HepG2 (cell line): ENCODE measurements around the gene OR51E1. TPM values are rescaled to one million over a fixed set of nuclear protein-coding genes. Genes with fewer than 3 reads are reported as not detected.

Source experiments
- ATAC-seq: fragments of 200-7000 bp; cut with Tn5 transposase; 3 replicates; pipeline ENCODE4 v1.9.1; 2020; ENCODE audit warnings: mild to moderate bottlenecking, moderate library complexity
- BruUV-seq: library from RNA; stranded (reverse); fragments of 400-500 nt; replicated peaks from 2 replicates; lab custom pipeline; 2021; lab: Mats Ljungman, UMichigan
- CTCF ChIA-PET: fragments of 300-600 bp; formaldehyde crosslinking; extraction: SDS; loops from one replicate; lab custom pipeline; 2021; ENCODE audit warnings: low total read pairs, inconsistent platforms, low intra/inter-chr PET ratio; lab: Yijun Ruan, JAX
- POLR2A ChIA-PET: fragments of 350-600 bp; sonication (Branson Sonifier 250); formaldehyde crosslinking; loops from one replicate; lab custom pipeline; 2020; ENCODE audit warnings: antibody characterized with exemption, inconsistent platforms; lab: Yijun Ruan, JAX
- DNase-seq: peaks from one replicate; pipeline ENCODE4 v3.0.0-alpha.2; 2015; ENCODE audit warnings: low spot score
- FAIRE-seq: peaks from 3 replicates; lab custom pipeline; 2011; peaks lifted over from hg19 to GRCh38; lab: Jason Lieb, UNC
- H2AFZ ChIP-seq: one replicate; pipeline ENCODE4 v1.6.1; 2011; ENCODE audit warnings: low read length, inconsistent platforms
- H3K27ac ChIP-seq: fragments of 300-600 bp; 3 replicates; pipeline ENCODE4 v1.8.0; 2011; ENCODE audit warnings: mixed run types, mild to moderate bottlenecking, mixed read lengths, low read length, inconsistent platforms; ENCODE audit not compliant: insufficient read depth; ENCODE audit errors: extremely low read length
- H3K27me3 ChIP-seq, 2 experiments: fragments of 200-600 bp in 1 of 2; 2 replicates in 1 of 2; 3 replicates in 1 of 2; pipeline versions ENCODE4 v1.6.0 to v1.8.0; 2011; ENCODE audit warnings: low read length in 2 of 2, mild to moderate bottlenecking in 2 of 2, moderate library complexity in 2 of 2, inconsistent platforms in 1 of 2; ENCODE audit not compliant: insufficient read depth in 2 of 2, control insufficient read depth in 1 of 2
- H3K36me3 ChIP-seq, 2 experiments: fragments of 200-600 bp in 1 of 2; replicated peaks in 1 of 2; 2 replicates in 1 of 2; 3 replicates in 1 of 2; pipeline versions ENCODE4 v1.5.1 to v1.8.0; 2011; ENCODE audit warnings: low read length in 2 of 2, inconsistent platforms in 1 of 2; ENCODE audit not compliant: insufficient read depth in 2 of 2, control insufficient read depth in 1 of 2
- H3K4me1 ChIP-seq: 2 replicates; pipeline ENCODE4 v1.5.1; 2012; ENCODE audit warnings: low read length, inconsistent platforms; ENCODE audit not compliant: insufficient read depth
- H3K4me2 ChIP-seq: 2 replicates; pipeline ENCODE4 v1.6.0; 2011; ENCODE audit warnings: low read depth, low read length, inconsistent platforms
- H3K4me3 ChIP-seq, 3 experiments: fragments of 200-600 bp in 1 of 3; sonication (generic), shearing (Covaris generic) in 1 of 3; replicated peaks in 1 of 3; 2 replicates each; pipeline ENCODE4 v1.5.1; 2011 to 2016; ENCODE audit warnings: low read length in 3 of 3, inconsistent platforms in 2 of 3, low read depth in 2 of 3, mild to moderate bottlenecking in 2 of 3, control low read depth in 1 of 3, mixed read lengths in 1 of 3; ENCODE audit not compliant: insufficient read depth in 1 of 3
- H3K79me2 ChIP-seq: one replicate; pipeline ENCODE4 v1.6.1; 2011; ENCODE audit warnings: low read length, inconsistent platforms; ENCODE audit not compliant: insufficient read depth
- H3K9ac ChIP-seq: 2 replicates; pipeline ENCODE4 v1.6.0; 2011; ENCODE audit warnings: mild to moderate bottlenecking, low read depth, low read length, inconsistent platforms; ENCODE audit not compliant: insufficient read depth
- H3K9me3 ChIP-seq: 2 replicates; pipeline ENCODE4 v1.5.1; 2012; ENCODE audit warnings: mild to moderate bottlenecking, low read length
- H4K20me1 ChIP-seq: 2 replicates; pipeline ENCODE4 v1.6.0; 2011; ENCODE audit warnings: inconsistent platforms, mild to moderate bottlenecking, low read length, moderate library complexity; ENCODE audit not compliant: insufficient read depth
- IKZF1 ChIP-seq: fragments of 450-650 bp; IDR thresholded peaks from 2 replicates; pipeline ENCODE4 v1.7.1; 2016
- PAF1 ChIP-seq: IDR thresholded peaks from 2 replicates; pipeline ENCODE4 v1.6.1; 2016; ENCODE audit warnings: missing genetic modification reagents, missing compliant biosample characterization
- SETDB1 ChIP-seq: sonication (generic); formaldehyde crosslinking; IDR thresholded peaks from 2 replicates; pipeline ENCODE4 v1.5.1; 2020; ENCODE audit warnings: missing genetic modification reagents, mild to moderate bottlenecking, borderline replicate concordance
- SMAD3 ChIP-seq: sonication (generic); formaldehyde crosslinking; IDR thresholded peaks from 2 replicates; pipeline ENCODE4 v1.4.0; 2020; ENCODE audit warnings: missing genetic modification reagents
- U2AF2 ChIP-seq: fragments of 200-400 bp; formaldehyde crosslinking; IDR thresholded peaks from 2 replicates; pipeline ENCODE4 v1.6.1; 2017; ENCODE audit warnings: low read depth, mild to moderate bottlenecking, low read length
- ZNF256 ChIP-seq: sonication (generic); formaldehyde crosslinking; conservative IDR thresholded peaks from 2 replicates; pipeline ENCODE4 v1.4.0; 2020; ENCODE audit warnings: missing genetic modification reagents
- ZNF496 ChIP-seq: sonication (generic); formaldehyde crosslinking; IDR thresholded peaks from 2 replicates; pipeline ENCODE4 v1.8.1; 2023; ENCODE audit warnings: mild to moderate bottlenecking, moderate library complexity, missing genetic modification reagents; ENCODE audit not compliant: insufficient replicate concordance
- ZNF883 ChIP-seq: sonication (generic); formaldehyde crosslinking; IDR thresholded peaks from 2 replicates; pipeline ENCODE4 v1.5.1; 2020; ENCODE audit warnings: mild to moderate bottlenecking, missing genetic modification reagents; ENCODE audit errors: not compliant biosample characterization
- ZSCAN30 ChIP-seq: sonication (generic); formaldehyde crosslinking; IDR thresholded peaks from 2 replicates; pipeline ENCODE4 v1.5.0; 2020; ENCODE audit warnings: mild to moderate bottlenecking, missing genetic modification reagents
- WGBS: methylation state at CpG from one replicate; pipeline ENCODE4 v1.1.6; 2017; ENCODE audit warnings: low lambda C conversion rate; 5-methylcytosine and 5-hydroxymethylcytosine counted together
- in situ Hi-C: cut with HindIII; loops from 2 replicates; pipeline ENCODE4 v1.10.0; 2017; ENCODE audit warnings: low pct_unique_long_range_greater_than_20kb; ENCODE audit not compliant: extremely low pct_ligation_motif_present
- intact Hi-C: fragments of 100-400 bp; cut with micrococcal nuclease; formaldehyde crosslinking; loops from one replicate; pipeline ENCODE4 v1.10.0; 2022; ENCODE audit not compliant: unreplicated experiment
- polyA plus RNA-seq, 8 experiments: library from polyadenylated mRNA; depleted of rRNA in 3 of 8; stranded (reverse) in 7 of 8; unstranded in 1 of 8; fragments of >200 nt; fragmentation: Illumina TruSeq in 4 of 8; extraction: Trizol in 4 of 8; gene quantifications; 2 replicates each; pipeline versions ENCODE4 v1.2.1 to v1.2.3, GENCODE V29; 2011 to 2016; ENCODE audit warnings: low read depth in 4 of 8, missing spikeins in 1 of 8, mixed read lengths in 1 of 8; ENCODE audit not compliant: insufficient read depth in 1 of 8
- total RNA-seq, 5 experiments: library from RNA; depleted of rRNA; stranded (reverse); fragments of >200 nt; fragmentation: Illumina TruSeq; extraction: Trizol; gene quantifications; 2 replicates each; pipeline ENCODE4 v1.2.3, GENCODE V29; 2016; ENCODE audit warnings: low read depth in 1 of 5
- TF ChIP-seq, protein P1 (sequence below), 2 experiments: IDR thresholded peaks; 2 replicates each; pipeline ENCODE4 v1.6.1; 2011 to 2012; ENCODE audit warnings: low read length in 2 of 2, borderline replicate concordance in 1 of 2, low read depth in 1 of 2, mild to moderate bottlenecking in 1 of 2, moderate library complexity in 1 of 2
- TF ChIP-seq, protein P2 (sequence below), 2 experiments: sonication (generic) in 1 of 2; formaldehyde crosslinking in 1 of 2; IDR thresholded peaks; 2 replicates each; pipeline versions ENCODE4 v1.4.0 to v1.6.1; 2016 to 2020; ENCODE audit warnings: borderline replicate concordance in 1 of 2, low read depth in 1 of 2, mild to moderate bottlenecking in 1 of 2, missing genetic modification reagents in 1 of 2
- TF ChIP-seq, protein P3 (sequence below): sonication (generic); formaldehyde crosslinking; IDR thresholded peaks from 2 replicates; pipeline ENCODE4 v1.9.0; 2021; ENCODE audit warnings: missing genetic modification reagents, borderline replicate concordance

OR51E1 gene
- total and polyA plus RNA-seq, 2 of the 13 experiments (the other 11 are each of a cell fraction or from before 2014, with no cell fraction given): not detected

DNA sequence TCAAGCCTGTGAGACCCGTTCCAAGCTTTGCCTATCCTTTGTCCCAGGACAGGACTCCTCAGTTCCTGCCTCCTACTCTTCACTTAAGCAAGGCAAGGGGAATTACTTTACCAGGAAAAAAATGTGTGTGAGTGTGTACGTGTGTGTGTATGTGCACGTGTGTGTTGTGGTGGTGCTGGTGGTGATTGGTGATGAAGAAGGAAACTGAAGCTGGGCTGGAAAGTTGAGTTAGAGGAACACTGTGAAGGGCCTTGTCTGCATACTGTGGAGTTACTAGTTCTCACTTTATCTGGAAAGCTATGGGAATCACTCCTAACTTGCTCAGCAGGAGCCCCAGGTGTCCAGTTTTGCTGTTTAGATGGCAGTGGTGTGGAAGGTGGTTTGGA lies 6.1 kb upstream of the OR51E1 start:
- POLR2A ChIA-PET: no interaction called here
- ATAC-seq (no peak), FAIRE-seq (no peak), DNase-seq (no peak)
- Histone ChIP-seq H3K4me2 (no peak overlapping the region), H3K9me3 (no peaks in the 10 kb centered on the region), H3K27ac (no peak overlapping the region), H4K20me1 (peaks cover 6% of the 10 kb centered on the region; the same call in 1 of the 2 replicates), H2AFZ (no peak overlapping the region), H3K4me3 (no peak overlapping the region), H3K4me1 (no peaks in the 10 kb centered on the region), H3K9ac (no peak overlapping the region), H3K79me2 (no peaks in the 10 kb centered on the region), H3K27me3 (peaks cover 0 to 19% of the 10 kb centered on the region in 2 experiments), H3K36me3 (no peaks in the 10 kb centered on the region)
- WGBS: 24% methylated on average over 3 of the region's 3 CpGs
- TF ChIP-seq PAF1: no peak
- TF ChIP-seq U2AF2: no peak
- TF ChIP-seq ZNF256 (CRISPR knock-in tag): no peak
- no peak for TF ChIP-seq IKZF1
- no peak for TF ChIP-seq SMAD3
- TF ChIP-seq ZNF883 (CRISPR knock-in tag): no peak
- TF ChIP-seq, protein P1, sequence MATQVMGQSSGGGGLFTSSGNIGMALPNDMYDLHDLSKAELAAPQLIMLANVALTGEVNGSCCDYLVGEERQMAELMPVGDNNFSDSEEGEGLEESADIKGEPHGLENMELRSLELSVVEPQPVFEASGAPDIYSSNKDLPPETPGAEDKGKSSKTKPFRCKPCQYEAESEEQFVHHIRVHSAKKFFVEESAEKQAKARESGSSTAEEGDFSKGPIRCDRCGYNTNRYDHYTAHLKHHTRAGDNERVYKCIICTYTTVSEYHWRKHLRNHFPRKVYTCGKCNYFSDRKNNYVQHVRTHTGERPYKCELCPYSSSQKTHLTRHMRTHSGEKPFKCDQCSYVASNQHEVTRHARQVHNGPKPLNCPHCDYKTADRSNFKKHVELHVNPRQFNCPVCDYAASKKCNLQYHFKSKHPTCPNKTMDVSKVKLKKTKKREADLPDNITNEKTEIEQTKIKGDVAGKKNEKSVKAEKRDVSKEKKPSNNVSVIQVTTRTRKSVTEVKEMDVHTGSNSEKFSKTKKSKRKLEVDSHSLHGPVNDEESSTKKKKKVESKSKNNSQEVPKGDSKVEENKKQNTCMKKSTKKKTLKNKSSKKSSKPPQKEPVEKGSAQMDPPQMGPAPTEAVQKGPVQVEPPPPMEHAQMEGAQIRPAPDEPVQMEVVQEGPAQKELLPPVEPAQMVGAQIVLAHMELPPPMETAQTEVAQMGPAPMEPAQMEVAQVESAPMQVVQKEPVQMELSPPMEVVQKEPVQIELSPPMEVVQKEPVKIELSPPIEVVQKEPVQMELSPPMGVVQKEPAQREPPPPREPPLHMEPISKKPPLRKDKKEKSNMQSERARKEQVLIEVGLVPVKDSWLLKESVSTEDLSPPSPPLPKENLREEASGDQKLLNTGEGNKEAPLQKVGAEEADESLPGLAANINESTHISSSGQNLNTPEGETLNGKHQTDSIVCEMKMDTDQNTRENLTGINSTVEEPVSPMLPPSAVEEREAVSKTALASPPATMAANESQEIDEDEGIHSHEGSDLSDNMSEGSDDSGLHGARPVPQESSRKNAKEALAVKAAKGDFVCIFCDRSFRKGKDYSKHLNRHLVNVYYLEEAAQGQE (IDR thresholded peaks at IDR 0.05; ENCODE audit: borderline replicate concordance in 1 of 2, low read depth in 1 of 2, low read length in 2 of 2): no peak
- no peak for TF ChIP-seq SETDB1 (CRISPR knock-in tag)
- TF ChIP-seq, protein P2, sequence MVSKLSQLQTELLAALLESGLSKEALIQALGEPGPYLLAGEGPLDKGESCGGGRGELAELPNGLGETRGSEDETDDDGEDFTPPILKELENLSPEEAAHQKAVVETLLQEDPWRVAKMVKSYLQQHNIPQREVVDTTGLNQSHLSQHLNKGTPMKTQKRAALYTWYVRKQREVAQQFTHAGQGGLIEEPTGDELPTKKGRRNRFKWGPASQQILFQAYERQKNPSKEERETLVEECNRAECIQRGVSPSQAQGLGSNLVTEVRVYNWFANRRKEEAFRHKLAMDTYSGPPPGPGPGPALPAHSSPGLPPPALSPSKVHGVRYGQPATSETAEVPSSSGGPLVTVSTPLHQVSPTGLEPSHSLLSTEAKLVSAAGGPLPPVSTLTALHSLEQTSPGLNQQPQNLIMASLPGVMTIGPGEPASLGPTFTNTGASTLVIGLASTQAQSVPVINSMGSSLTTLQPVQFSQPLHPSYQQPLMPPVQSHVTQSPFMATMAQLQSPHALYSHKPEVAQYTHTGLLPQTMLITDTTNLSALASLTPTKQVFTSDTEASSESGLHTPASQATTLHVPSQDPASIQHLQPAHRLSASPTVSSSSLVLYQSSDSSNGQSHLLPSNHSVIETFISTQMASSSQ (IDR thresholded peaks at IDR 0.05; ENCODE audit: low read depth): no peak
- TF ChIP-seq, protein P2 (CRISPR knock-in tag; IDR thresholded peaks at IDR 0.05; ENCODE audit: borderline replicate concordance): no peak
- no peak for TF ChIP-seq ZSCAN30 (CRISPR knock-in tag)
- no peak for TF ChIP-seq ZNF496 (CRISPR knock-in tag)
- TF ChIP-seq, protein P3, sequence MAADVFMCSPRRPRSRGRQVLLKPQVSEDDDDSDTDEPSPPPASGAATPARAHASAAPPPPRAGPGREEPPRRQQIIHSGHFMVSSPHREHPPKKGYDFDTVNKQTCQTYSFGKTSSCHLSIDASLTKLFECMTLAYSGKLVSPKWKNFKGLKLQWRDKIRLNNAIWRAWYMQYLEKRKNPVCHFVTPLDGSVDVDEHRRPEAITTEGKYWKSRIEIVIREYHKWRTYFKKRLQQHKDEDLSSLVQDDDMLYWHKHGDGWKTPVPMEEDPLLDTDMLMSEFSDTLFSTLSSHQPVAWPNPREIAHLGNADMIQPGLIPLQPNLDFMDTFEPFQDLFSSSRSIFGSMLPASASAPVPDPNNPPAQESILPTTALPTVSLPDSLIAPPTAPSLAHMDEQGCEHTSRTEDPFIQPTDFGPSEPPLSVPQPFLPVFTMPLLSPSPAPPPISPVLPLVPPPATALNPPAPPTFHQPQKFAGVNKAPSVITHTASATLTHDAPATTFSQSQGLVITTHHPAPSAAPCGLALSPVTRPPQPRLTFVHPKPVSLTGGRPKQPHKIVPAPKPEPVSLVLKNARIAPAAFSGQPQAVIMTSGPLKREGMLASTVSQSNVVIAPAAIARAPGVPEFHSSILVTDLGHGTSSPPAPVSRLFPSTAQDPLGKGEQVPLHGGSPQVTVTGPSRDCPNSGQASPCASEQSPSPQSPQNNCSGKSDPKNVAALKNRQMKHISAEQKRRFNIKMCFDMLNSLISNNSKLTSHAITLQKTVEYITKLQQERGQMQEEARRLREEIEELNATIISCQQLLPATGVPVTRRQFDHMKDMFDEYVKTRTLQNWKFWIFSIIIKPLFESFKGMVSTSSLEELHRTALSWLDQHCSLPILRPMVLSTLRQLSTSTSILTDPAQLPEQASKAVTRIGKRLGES (CRISPR knock-in tag): no peak
- no TSS peak for BruUV-seq
- intact Hi-C loops: loop anchor here (1.0 kb wide), 1 partner anchor 367 kb away; no protein-coding TSS in a partner anchor
- in situ Hi-C loops: loop anchor here (5.0 kb wide), 1 partner anchor 370 kb away; no protein-coding TSS in a partner anchor
- CTCF ChIA-PET: interaction anchor here (2.0 kb wide), 1 partner anchor 367 kb away, joined by 13 read pairs; no protein-coding TSS in a partner anchor
